ENCODE results near the gene CTBP2.

CTBP2 gene

DNA sequence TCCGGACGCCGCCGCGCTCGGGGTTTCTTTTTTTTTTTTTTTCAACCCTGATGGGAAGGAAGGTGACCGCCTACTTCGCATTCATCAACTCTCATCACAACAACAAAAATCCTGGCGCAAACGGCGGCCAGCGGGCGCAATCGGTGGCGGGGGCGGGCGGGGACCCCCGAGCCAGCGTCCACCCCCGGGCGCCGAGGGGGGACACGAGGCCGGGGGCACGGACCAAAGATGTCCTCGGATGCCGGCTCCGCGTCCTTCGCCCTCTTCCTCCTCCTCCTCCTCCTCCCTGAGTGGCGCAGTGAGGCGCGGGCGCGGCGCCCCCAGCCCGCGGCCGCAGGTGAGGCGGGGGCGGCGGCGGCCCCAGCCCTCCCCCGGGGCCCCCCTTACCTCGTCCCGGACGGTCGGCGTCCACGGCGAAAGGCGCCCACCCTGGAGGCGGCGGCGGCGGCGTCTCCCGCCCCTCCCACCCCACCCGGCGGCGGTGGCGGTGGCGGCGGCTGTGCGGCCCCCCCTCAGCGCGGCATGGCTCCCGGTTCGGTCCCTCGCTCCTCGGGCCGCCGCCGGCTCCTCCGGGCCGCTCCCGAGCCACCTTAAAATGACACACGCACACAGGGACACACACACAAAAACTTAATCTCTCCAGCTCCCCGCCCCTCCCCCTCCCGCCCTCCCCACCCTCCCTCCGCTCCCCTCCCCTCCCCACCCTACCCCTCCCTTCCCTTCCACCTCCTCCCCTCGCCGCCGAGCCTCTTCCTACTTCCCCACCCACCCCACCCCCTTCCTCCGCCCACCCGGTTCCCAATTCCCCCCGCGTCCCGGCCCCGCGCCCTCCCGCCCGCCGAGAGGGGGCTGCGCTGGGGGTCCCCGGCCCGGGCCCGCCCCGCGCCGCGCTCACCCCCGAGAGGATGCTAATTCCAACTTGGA, at the start of gene CTBP2:
Gene CTBP2, minus strand, starts transcription at position 632 of the 924 bp plus-strand sequence.
- no peaks in the 10 kb centered on the region for H3K9me3 ChIP-seq (replicated peaks; ENCODE audit: insufficient read depth, low read length)
- TF ChIP-seq EZH2phosphoT487 (IDR thresholded peaks at IDR 0.05; ENCODE audit: low read length) (no peak), EZH2 (optimal IDR thresholded peaks at IDR 0.05; ENCODE audit: low read depth, low read length) (no peak)
- TF ChIP-seq, protein P1, sequence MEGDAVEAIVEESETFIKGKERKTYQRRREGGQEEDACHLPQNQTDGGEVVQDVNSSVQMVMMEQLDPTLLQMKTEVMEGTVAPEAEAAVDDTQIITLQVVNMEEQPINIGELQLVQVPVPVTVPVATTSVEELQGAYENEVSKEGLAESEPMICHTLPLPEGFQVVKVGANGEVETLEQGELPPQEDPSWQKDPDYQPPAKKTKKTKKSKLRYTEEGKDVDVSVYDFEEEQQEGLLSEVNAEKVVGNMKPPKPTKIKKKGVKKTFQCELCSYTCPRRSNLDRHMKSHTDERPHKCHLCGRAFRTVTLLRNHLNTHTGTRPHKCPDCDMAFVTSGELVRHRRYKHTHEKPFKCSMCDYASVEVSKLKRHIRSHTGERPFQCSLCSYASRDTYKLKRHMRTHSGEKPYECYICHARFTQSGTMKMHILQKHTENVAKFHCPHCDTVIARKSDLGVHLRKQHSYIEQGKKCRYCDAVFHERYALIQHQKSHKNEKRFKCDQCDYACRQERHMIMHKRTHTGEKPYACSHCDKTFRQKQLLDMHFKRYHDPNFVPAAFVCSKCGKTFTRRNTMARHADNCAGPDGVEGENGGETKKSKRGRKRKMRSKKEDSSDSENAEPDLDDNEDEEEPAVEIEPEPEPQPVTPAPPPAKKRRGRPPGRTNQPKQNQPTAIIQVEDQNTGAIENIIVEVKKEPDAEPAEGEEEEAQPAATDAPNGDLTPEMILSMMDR (IDR thresholded peaks at IDR 0.05; ENCODE audit: low read length) = no peak
- peaks cover 42% of the 10 kb centered on the region for H3K27me3 ChIP-seq (replicated peaks; ENCODE audit: insufficient read depth, low read length)
- H3K36me3 ChIP-seq (replicated peaks; ENCODE audit: insufficient read depth, low read length) = no peaks in the 10 kb centered on the region
- no peaks in the 10 kb centered on the region for H3F3A ChIP-seq (ENCODE audit: insufficient read depth, low read length)
- H3K4me3 ChIP-seq (ENCODE audit: low read length) = no peak within 1 kb of the TSS
- no peak for DNase-seq
- H4K20me1 ChIP-seq (ENCODE audit: insufficient read depth, low read length) = no peaks in the 10 kb centered on the region
- no peak within 1 kb of the TSS for H3K4me2 ChIP-seq (ENCODE audit: low read depth, low read length)
- no peaks in the 10 kb centered on the region for H3K79me2 ChIP-seq (ENCODE audit: low read length)
- no peaks in the 10 kb centered on the region for H3K4me1 ChIP-seq (ENCODE audit: low read length)
- H3K9ac ChIP-seq (ENCODE audit: low read length) = no peak within 1 kb of the TSS
- H3K27ac ChIP-seq (ENCODE audit: low read length) = no peak within 1 kb of the TSS
- no peak within 1 kb of the TSS for H2AFZ ChIP-seq (ENCODE audit: low read length)
- H3K9me2 ChIP-seq (replicated peaks; ENCODE audit: insufficient read depth, low read length) = no peaks in the 10 kb centered on the region

DNA sequence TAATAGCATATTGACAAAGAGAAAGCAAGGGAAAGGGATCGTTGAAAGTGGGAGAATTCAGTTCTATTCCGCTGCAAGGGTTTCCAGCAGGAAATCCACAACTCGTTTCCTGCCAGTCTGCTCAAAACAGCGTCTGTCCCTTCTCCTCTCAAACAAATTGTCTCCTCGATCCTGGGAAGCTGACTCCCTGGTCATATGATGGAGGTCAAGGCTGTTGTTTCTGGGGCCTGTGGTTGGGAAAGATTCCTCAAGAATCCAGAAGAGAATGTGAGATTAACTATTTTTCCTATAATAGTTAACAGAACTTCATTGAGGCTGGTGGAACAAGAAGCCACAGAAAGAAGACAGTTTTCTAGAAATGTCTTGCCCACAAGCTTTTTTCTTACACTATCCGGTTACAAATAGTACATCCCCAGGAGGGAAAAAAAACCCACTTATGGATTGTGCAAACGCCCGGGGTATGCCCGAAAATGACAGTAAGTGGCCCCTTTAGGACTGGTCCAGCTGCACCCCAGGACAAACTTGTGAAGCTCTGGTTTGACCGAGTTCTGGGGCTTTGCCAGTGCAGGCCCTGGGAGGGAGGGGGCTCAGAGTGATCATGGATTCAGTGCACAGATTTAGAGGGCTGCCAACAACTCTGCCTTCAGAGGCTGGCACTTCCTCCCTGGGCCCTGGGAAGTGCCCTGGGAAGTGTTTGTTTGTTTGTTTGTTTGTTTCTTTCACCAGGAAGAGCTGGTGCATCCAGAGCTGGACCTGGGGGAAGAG, 49.4 kb upstream of the CTBP2 start:
- no peaks in the 10 kb centered on the region for H3K9me2 ChIP-seq (replicated peaks; ENCODE audit: insufficient read depth, low read length)
- H3K27me3 ChIP-seq (replicated peaks; ENCODE audit: insufficient read depth, low read length) = peaks cover 24% of the 10 kb centered on the region
- H3K79me2 ChIP-seq (ENCODE audit: low read length) = no peaks in the 10 kb centered on the region
- no peaks in the 10 kb centered on the region for H3K36me3 ChIP-seq (replicated peaks; ENCODE audit: insufficient read depth, low read length)
- H3K9me3 ChIP-seq (replicated peaks; ENCODE audit: insufficient read depth, low read length) = no peaks in the 10 kb centered on the region
- no peak overlapping the region for H3K27ac ChIP-seq (ENCODE audit: low read length)
- no peaks in the 10 kb centered on the region for H3K4me1 ChIP-seq (ENCODE audit: low read length)
- no peaks in the 10 kb centered on the region for H4K20me1 ChIP-seq (ENCODE audit: insufficient read depth, low read length)
- TF ChIP-seq EZH2 (optimal IDR thresholded peaks at IDR 0.05; ENCODE audit: low read depth, low read length) = no peak
- TF ChIP-seq, protein P1 (IDR thresholded peaks at IDR 0.05; ENCODE audit: low read length) = no peak
- no peak for TF ChIP-seq EZH2phosphoT487 (IDR thresholded peaks at IDR 0.05; ENCODE audit: low read length)
- DNase-seq = no peak
- no peak overlapping the region for H3K4me3 ChIP-seq (ENCODE audit: low read length)
- H3F3A ChIP-seq (ENCODE audit: insufficient read depth, low read length) = no peaks in the 10 kb centered on the region
- H2AFZ ChIP-seq (ENCODE audit: low read length) = no peak overlapping the region
- H3K9ac ChIP-seq (ENCODE audit: low read length) = no peak overlapping the region
- no peak overlapping the region for H3K4me2 ChIP-seq (ENCODE audit: low read depth, low read length)

DNA sequence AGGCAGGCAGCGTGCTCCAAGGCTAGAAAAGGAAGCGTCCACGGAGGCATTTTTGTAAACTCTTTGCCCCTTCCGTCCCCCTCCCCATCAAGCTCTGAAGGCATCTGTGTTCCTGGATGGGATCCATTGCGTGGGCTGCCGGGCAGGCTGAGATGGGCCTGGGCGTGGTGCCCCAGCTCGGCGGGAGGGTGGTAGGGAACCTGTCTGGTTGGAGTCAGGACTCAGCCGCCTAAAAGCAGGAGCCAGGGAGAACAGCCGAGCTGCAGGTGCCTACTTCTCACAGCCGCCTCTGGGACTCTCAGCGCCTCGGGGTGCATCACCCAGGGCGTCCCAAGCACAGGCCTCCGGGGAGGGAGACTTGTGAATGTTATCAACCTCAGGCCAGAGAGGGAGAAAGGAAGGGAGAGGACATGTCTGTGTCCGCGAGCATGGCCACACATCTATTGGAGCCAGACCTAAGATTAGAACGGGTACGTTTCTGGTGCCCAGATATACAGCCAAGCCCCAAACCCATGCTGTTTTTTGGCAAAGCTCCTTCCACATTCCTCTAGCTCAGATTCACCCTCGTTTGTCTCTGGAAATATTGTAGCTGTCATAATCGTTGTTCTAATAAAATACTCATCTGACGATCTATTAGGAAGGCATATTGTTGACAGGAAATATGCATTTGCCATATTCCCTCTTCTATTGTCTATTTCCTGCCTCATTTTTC, 48.6 kb upstream of the CTBP2 start:
- Histone ChIP-seq H3K27ac (ENCODE audit: low read length) (no peak overlapping the region), H3K4me1 (ENCODE audit: low read length) (no peaks in the 10 kb centered on the region), H3K9me3 (replicated peaks; ENCODE audit: insufficient read depth, low read length) (no peaks in the 10 kb centered on the region), H3K4me2 (ENCODE audit: low read depth, low read length) (no peak overlapping the region), H3K27me3 (replicated peaks; ENCODE audit: insufficient read depth, low read length) (peaks cover 24% of the 10 kb centered on the region), H4K20me1 (ENCODE audit: insufficient read depth, low read length) (no peaks in the 10 kb centered on the region), H3K79me2 (ENCODE audit: low read length) (no peaks in the 10 kb centered on the region), H3K4me3 (ENCODE audit: low read length) (no peak overlapping the region), H3K9me2 (replicated peaks; ENCODE audit: insufficient read depth, low read length) (no peaks in the 10 kb centered on the region), H2AFZ (ENCODE audit: low read length) (no peak overlapping the region), H3K9ac (ENCODE audit: low read length) (no peak overlapping the region), H3K36me3 (replicated peaks; ENCODE audit: insufficient read depth, low read length) (no peaks in the 10 kb centered on the region), H3F3A (ENCODE audit: insufficient read depth, low read length) (no peaks in the 10 kb centered on the region)
- DNase-seq = no peak
- TF ChIP-seq EZH2phosphoT487 (IDR thresholded peaks at IDR 0.05; ENCODE audit: low read length) (no peak), EZH2 (optimal IDR thresholded peaks at IDR 0.05; ENCODE audit: low read depth, low read length) (no peak)
- TF ChIP-seq, protein P1 (IDR thresholded peaks at IDR 0.05; ENCODE audit: low read length) = no peak

All from MM.1S (cell line).